Keratinocyte (primary cell): ENCODE results near the gene RFFL.

Source experiments
- CTCF ChIP-seq, 3 experiments: IDR thresholded peaks in 1 of 3; conservative IDR thresholded peaks in 1 of 3; optimal IDR thresholded peaks in 1 of 3; 2 replicates in 2 of 3; 3 replicates in 1 of 3; pipeline versions ENCODE3 to v1.5.1; 2011; ENCODE audit warnings: low read length in 3 of 3, mild to moderate bottlenecking in 3 of 3, moderate library complexity in 2 of 3, control low read depth in 1 of 3, inconsistent platforms in 1 of 3; ENCODE audit not compliant: insufficient read depth in 2 of 3; ENCODE audit errors: extremely low read depth in 1 of 3
- EZH2 ChIP-seq: IDR thresholded peaks from one replicate; pipeline ENCODE4 v1.6.1; 2012; ENCODE audit warnings: inconsistent platforms, mild to moderate bottlenecking, low read length, moderate library complexity

DNA sequence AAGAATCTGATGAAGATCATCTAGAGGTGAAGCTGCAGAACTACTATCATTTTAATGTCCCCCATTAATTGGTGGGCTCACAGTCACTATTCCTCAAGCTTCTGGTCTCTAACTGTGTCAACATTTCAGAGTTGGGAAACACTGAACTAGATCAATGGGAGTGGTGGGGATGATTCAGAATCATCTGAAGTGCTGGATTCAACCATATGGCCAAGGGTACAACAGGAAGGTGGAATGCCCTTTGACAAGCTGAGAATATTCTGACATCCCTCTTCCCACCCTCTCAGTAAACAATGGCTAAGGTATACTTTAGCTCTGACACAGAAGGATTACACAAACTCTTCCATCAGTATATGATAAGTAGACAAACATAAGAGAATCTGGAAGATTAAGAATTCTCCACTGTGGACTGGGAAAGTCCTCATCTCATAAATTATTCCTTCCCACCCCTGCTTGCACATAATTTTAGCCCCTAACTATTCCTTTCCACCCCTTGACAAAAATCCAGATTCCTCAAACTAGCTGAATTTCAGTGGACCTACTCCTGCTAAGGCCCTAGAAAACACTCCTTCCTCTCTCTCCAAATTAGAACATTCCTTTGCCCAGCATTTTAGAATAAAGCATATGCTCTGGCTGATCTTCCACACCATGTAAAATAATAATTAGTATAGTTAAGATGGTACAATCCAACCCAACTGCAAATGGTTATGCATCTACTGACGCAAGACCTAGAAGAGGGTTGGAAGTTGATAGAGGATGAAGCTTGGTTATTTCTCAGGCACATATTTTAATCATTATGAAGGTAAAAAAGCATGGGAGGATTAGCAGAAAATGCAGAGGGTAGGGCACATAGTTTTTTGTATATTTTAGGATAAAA lies 16.3 kb upstream of the RFFL start:
- TF ChIP-seq CTCF (optimal IDR thresholded peaks at IDR 0.05 in 1 of 3, IDR thresholded peaks at IDR 0.05 in 1 of 3, conservative IDR thresholded peaks at IDR 0.05 in 1 of 3; ENCODE audit: extremely low read depth in 1 of 3, insufficient read depth in 2 of 3, low read length in 3 of 3) (no peak), EZH2 (no peak)
